GM23248 (cell line): ENCODE results near the gene NDUFB6. TPM values are rescaled to one million over a fixed set of nuclear protein-coding genes. Genes with fewer than 3 reads are reported as not detected.
A peak's percentile ranks its signal among the peaks of the same experiment; 100 is the strongest.

Experiments
- DNase-seq: peaks from one replicate; pipeline ENCODE4 v3.0.0-alpha.2; 2015
- H2AFZ ChIP-seq: fragments of 200-600 bp; sonication (generic); 2 replicates; pipeline ENCODE4 v1.6.1; 2016; ENCODE audit warnings: antibody characterized with exemption
- H3F3A ChIP-seq: fragments of 200-600 bp; sonication (generic); 2 replicates; pipeline ENCODE4 v1.6.1; 2016; ENCODE audit warnings: mild to moderate bottlenecking, antibody characterized with exemption, mixed run types; ENCODE audit not compliant: insufficient read depth
- H3K27ac ChIP-seq: fragments of 200-600 bp; sonication (generic); 2 replicates; pipeline ENCODE4 v1.5.1; 2016; ENCODE audit warnings: mild to moderate bottlenecking
- H3K27me3 ChIP-seq: fragments of 200-600 bp; sonication (generic); replicated peaks from 2 replicates; pipeline ENCODE4 v1.6.1; 2016; ENCODE audit warnings: mild to moderate bottlenecking; ENCODE audit not compliant: insufficient read depth
- H3K36me3 ChIP-seq: fragments of 200-600 bp; sonication (generic); 2 replicates; pipeline ENCODE4 v1.6.1; 2016; ENCODE audit warnings: low read depth, mild to moderate bottlenecking
- H3K4me1 ChIP-seq: fragments of 200-600 bp; sonication (generic); 2 replicates; pipeline ENCODE4 v1.6.1; 2016; ENCODE audit warnings: mild to moderate bottlenecking; ENCODE audit not compliant: insufficient read depth
- H3K4me2 ChIP-seq: fragments of 200-600 bp; sonication (generic); one replicate; pipeline ENCODE4 v1.6.1; 2016; ENCODE audit warnings: mild to moderate bottlenecking; ENCODE audit not compliant: unreplicated experiment
- H3K4me3 ChIP-seq: fragments of 200-600 bp; sonication (generic); 2 replicates; pipeline ENCODE4 v1.5.1; 2016; ENCODE audit warnings: mild to moderate bottlenecking
- H3K79me2 ChIP-seq: fragments of 200-600 bp; sonication (generic); 2 replicates; pipeline ENCODE4 v1.6.1; 2016; ENCODE audit warnings: mild to moderate bottlenecking; ENCODE audit not compliant: insufficient read depth
- H3K9ac ChIP-seq: fragments of 200-600 bp; sonication (generic); 2 replicates; pipeline ENCODE4 v1.6.1; 2016; ENCODE audit warnings: mild to moderate bottlenecking
- H3K9me2 ChIP-seq: fragments of 200-600 bp; sonication (generic); 2 replicates; pipeline ENCODE4 v1.6.1; 2016; ENCODE audit warnings: mixed run types, mild to moderate bottlenecking, moderate library complexity; ENCODE audit not compliant: insufficient read depth
- H3K9me3 ChIP-seq: fragments of 200-600 bp; sonication (generic); one replicate; pipeline ENCODE4 v1.6.1; 2017; ENCODE audit warnings: low read depth
- H4K20me1 ChIP-seq: fragments of 200-600 bp; sonication (generic); 2 replicates; pipeline ENCODE4 v1.6.0; 2016; ENCODE audit not compliant: insufficient read depth
- EZH2 ChIP-seq: fragments of 200-600 bp; sonication (generic); IDR thresholded peaks from 2 replicates; pipeline ENCODE4 v1.6.1; 2018; ENCODE audit warnings: antibody characterized with exemption, mild to moderate bottlenecking; ENCODE audit not compliant: insufficient read depth, poor library complexity, severe bottlenecking
- EZH2phosphoT487 ChIP-seq: fragments of 200-600 bp; sonication (generic); IDR thresholded peaks from 2 replicates; pipeline ENCODE4 v1.6.1; 2018; ENCODE audit warnings: antibody characterized with exemption, moderate library complexity, mild to moderate bottlenecking, low read depth; ENCODE audit not compliant: insufficient read depth
- WGBS, 2 experiments: methylation state at CpG; one replicate each; pipeline ENCODE4 v1.1.6; 2015 to 2017; ENCODE audit warnings: low lambda C conversion rate in 2 of 2, low coverage in 1 of 2; ENCODE audit errors: missing lambda C conversion rate in 2 of 2; 5-methylcytosine and 5-hydroxymethylcytosine counted together
- in situ Hi-C: fragments of 300-500 bp; cut with MboI; formaldehyde crosslinking; loops from 2 replicates; pipeline ENCODE4 v1.15.0; 2020
- polyA plus RNA-seq: library from polyadenylated mRNA; unstranded; fragments of >200 nt; fragmentation: Nextera tagmentation; extraction: Ambion mirVana; gene quantifications from 2 replicates; pipeline ENCODE4 v1.2.1, GENCODE V29; 2016
- total RNA-seq: library from RNA; depleted of rRNA; stranded (reverse); fragments of >200 nt; shearing (Covaris generic); gene quantifications from 2 replicates; pipeline ENCODE4 v1.2.3, GENCODE V29; 2014

The NDUFB6 gene
- total and polyA plus RNA-seq, 2 experiments from 2014 or later, result 31.8 to 172 TPM

DNA sequence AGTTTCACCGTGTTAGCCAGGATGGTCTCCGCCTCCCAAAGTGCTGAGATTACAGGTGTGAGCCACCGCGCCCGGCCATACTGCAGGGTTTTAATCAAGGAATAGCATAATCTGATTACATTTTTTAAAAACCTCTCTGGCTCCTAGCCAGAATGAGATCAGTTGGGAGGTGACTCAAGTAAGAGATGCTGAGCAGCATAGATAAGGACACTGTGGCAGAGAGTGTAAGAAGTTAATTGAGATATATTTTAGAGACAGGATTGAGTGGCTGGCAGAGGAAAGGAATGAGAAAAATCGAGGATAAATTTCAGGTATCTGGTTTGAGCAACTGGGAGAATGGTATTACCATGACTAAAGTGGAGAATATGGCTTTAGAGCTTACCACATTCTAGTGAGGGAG lies 39.6 kb downstream of the NDUFB6 start:
- Histone ChIP-seq H3K9me3 (no peaks in the 10 kb centered on the region), H3K4me2 (no peak overlapping the region), H2AFZ (no peak overlapping the region), H3K79me2 (peaks cover 10% of the 10 kb centered on the region; the same call in 1 of the 2 replicates), H3K9ac (no peak overlapping the region), H3K9me2 (no peaks in the 10 kb centered on the region), H3F3A (peaks cover 17% of the 10 kb centered on the region; the same call in 1 of the 2 replicates), H3K27ac (no peak overlapping the region), H4K20me1 (no peaks in the 10 kb centered on the region), H3K27me3 (no peaks in the 10 kb centered on the region), H3K36me3 (peaks cover 5% of the 10 kb centered on the region; the same call in 1 of the 2 replicates), H3K4me3 (no peak overlapping the region), H3K4me1 (no peaks in the 10 kb centered on the region)
- in situ Hi-C loops, result no loop called here
- 96 to 99% methylated on average over 6 of the region's 6 CpGs for WGBS, 2 experiments
- no peak for DNase-seq
- TF ChIP-seq EZH2 (no peak), EZH2phosphoT487 (no peak)

GRCh38 chr9:32526707-32527048 lies 46.3 kb downstream of the NDUFB6 start:
- no peak for DNase-seq
- peaks cover 15% of the 10 kb centered on the region for H3K4me1 ChIP-seq
- H4K20me1 ChIP-seq, result no peaks in the 10 kb centered on the region
- H3F3A ChIP-seq, result peaks cover 18% of the 10 kb centered on the region
- peak overlapping the region; percentile 66 for H3K27ac ChIP-seq
- 23 to 28% methylated on average over 2 of the region's 2 CpGs for WGBS, 2 experiments
- no peaks in the 10 kb centered on the region for H3K9me2 ChIP-seq
- peak overlapping the region; percentile 98 for H2AFZ ChIP-seq
- no peaks in the 10 kb centered on the region for H3K27me3 ChIP-seq
- in situ Hi-C loops, result no loop called here
- no peaks in the 10 kb centered on the region for H3K9me3 ChIP-seq
- H3K79me2 ChIP-seq, result peaks cover 25% of the 10 kb centered on the region
- H3K4me3 ChIP-seq, result peak overlapping the region; percentile 86
- TF ChIP-seq EZH2phosphoT487 (no peak), EZH2 (no peak)
- H3K4me2 ChIP-seq, result peak overlapping the region; percentile 75
- H3K9ac ChIP-seq, result peak overlapping the region; percentile 80
- no peaks in the 10 kb centered on the region for H3K36me3 ChIP-seq

DNA sequence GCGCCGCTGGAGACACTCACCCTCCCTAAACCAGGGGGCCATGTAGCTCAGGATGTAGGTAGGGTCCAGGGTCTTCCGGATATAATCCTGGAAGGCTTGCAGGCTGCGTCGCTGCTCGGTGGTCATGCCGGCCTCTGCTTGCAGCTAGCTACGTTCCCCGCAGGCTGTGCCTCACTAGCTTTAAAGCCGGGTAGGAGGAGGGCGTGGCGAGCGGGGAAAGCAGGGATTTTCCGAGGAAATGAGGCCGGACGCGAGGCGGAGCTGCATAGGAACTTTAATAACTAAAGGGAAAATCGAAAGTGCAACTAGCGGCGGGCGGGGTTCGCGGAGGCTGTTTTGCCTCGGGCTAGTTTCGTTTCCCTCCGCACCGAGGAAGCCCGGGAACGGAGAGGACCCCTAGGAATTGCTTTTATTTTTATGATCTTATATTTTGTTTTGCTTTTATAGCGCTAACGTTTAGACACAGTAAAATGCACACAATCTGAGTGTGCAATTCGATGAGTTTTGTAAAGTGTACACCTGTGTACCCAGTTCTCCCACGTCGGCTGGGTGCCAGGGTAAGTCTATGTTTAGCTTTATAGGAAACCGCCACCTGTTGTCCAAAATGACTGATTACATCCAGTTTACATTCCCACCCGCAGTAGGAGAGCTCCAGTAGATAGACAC lies 46.8 kb downstream of the NDUFB6 start, which contains the start of gene RIGI:
Gene RIGI, minus strand, starts transcription at position 156 of the 666 bp plus-strand sequence. Its CDS starts 30 bp downstream, at position 126.
- Histone ChIP-seq H3K4me2 (peak within 1 kb of the TSS; percentile 90), H3K36me3 (no peaks in the 10 kb centered on the region), H3K79me2 (peaks cover 30% of the 10 kb centered on the region), H3K4me1 (peaks cover 15% of the 10 kb centered on the region), H3K9ac (peak within 1 kb of the TSS; percentile 80), H4K20me1 (no peaks in the 10 kb centered on the region), H3K9me2 (no peaks in the 10 kb centered on the region), H3K4me3 (peak within 1 kb of the TSS; percentile 86), H3F3A (peaks cover 13% of the 10 kb centered on the region; the same call in 1 of the 2 replicates), H3K9me3 (no peaks in the 10 kb centered on the region), H2AFZ (peak within 1 kb of the TSS; percentile 98), H3K27ac (peak within 1 kb of the TSS; percentile 66), H3K27me3 (no peaks in the 10 kb centered on the region)
- WGBS, 2 experiments, result 1 to 2% methylated on average over 37 of the region's 37 CpGs
- in situ Hi-C loops, result no loop called here
- TF ChIP-seq EZH2, result no peak
- TF ChIP-seq EZH2phosphoT487, result no peak
- DNase-seq, result peak; percentile 98

DNA sequence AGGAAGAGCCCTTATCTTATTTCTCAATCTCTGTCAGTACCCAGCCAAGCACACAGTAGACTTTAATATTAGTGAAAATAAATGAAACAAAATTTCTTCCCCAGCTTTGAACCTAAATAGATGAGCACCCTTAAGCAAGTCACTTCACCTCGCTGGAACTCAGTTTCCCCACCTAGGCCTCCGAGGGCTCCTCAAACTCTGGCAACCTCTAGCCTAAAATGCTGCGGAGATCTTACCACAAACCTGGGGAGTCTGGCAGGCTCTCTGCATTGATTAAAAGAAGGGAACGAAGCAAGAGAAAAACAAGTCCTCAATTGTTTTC lies 47.3 kb downstream of the NDUFB6 start:
- 0 to 1% methylated on average over 4 of the region's 4 CpGs for WGBS, 2 experiments
- H3K4me3 ChIP-seq, result peak overlapping the region; percentile 86
- no peaks in the 10 kb centered on the region for H4K20me1 ChIP-seq

More for the DNA sequence above, 47.3 kb downstream of the NDUFB6 start:
- TF ChIP-seq EZH2phosphoT487 (no peak), EZH2 (no peak)
- no peaks in the 10 kb centered on the region for H3K27me3 ChIP-seq
- no peaks in the 10 kb centered on the region for H3K9me2 ChIP-seq
- no peaks in the 10 kb centered on the region for H3K36me3 ChIP-seq
- peak overlapping the region; percentile 98 for H2AFZ ChIP-seq
- peaks cover 8% of the 10 kb centered on the region; the same call in 1 of the 2 replicates for H3F3A ChIP-seq
- H3K79me2 ChIP-seq, result peaks cover 32% of the 10 kb centered on the region
- DNase-seq, result no peak
- peaks cover 15% of the 10 kb centered on the region for H3K4me1 ChIP-seq
- in situ Hi-C loops, result no loop called here
- peak overlapping the region; percentile 80 for H3K9ac ChIP-seq
- peak overlapping the region; percentile 66 for H3K27ac ChIP-seq
- no peaks in the 10 kb centered on the region for H3K9me3 ChIP-seq
- H3K4me2 ChIP-seq, result peak overlapping the region; percentile 90
